GM18498 (cell line): ENCODE data around the gene ESPNL.

Source experiments
- ATAC-seq: cut with Tn5 transposase; IDR thresholded peaks from one replicate; pipeline ENCODE4 v1.9.1; 2021; ENCODE audit warnings: mild to moderate bottlenecking, moderate library complexity; ENCODE audit not compliant: unreplicated experiment

ESPNL gene

DNA sequence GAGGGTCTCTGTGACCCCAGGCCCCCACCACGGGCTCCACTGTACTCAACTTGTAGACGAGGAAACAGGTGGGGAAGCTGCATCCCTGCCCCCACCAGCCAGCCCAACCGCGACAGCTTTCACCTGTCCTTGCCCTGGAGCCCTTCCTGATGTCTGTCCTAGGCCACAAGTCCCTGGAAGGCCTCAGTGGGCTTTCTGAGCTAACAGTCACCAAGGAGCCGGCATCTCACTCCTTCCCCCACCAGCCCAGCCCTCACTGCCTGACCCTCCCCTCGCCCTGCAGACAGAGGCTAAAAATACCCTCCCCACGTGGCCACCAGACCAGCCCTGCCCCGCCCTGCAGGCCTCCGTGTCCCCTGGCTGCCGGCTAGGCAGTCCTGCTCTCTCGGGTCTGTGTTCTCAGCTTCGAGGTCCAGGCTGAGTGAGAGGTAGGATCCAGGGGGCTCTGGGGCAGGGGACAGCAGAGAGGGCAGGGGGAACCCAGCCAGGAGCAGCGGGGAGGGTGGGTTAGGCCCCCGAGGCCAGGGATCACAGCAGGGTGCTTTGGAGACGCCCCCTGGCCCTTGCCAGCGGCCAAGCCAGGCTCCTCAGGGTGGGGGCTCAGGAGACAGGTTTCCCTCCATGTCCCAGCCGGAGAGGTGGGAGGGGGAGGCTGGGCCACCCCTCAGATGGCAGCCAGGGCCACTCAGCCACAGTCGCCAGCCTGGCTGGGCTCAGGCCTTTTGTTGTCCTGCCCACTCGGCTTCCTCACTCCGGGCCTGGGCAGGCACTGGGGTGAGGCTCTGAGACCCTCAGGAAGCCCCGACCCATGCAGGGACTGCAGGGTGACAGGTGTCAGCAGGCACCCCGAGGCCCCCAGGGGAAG, 38.4 kb downstream of the ESPNL start, which contains the start of gene KLHL30:
KLHL30 (plus strand) TSS at position 338 of the 865 bp plus-strand sequence. CDS start 2,087 bp downstream, outside the sequence.
- ATAC-seq: no peak

DNA sequence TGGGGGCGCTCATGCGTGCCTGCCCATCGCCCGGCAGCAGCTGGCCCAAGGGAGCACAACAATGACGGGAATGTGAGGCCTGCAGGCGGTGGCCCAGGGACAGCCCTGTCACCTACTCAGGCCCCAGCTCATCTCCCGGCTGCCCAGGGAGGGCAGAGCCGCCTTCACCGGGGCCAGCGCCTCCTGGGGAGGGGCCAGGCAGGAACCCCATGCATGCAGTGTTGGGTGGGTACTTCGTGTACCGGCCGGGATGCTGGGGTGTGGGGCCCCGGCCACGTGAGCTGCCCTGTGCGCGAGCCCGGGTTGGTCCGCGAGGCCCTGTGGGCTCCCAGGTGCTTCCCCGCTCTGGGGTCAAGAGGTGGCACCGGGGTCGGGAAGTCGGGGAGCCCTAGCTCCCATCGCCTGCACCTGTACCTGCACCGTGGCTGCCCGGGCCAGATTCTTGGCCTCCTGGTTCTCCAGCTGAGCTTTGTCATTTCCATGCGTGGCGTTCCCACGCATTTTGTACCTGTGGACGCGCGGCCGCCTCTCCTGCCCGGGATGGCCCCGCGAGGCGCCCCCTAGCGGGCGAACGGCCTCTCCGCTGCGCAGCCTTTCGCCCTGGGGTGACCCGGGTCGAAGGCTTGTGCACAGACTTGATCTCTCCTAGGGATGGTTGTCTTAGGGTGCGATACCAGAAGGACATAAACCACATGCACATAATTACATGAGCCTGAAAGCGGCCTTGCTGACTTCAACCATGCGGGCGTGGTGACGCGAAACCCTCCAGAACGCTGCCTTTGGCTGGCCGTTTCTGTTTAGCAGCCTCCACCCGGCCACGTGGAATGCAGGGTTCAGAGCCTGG, 39.3 kb downstream of the ESPNL start:
- no peak for ATAC-seq

DNA sequence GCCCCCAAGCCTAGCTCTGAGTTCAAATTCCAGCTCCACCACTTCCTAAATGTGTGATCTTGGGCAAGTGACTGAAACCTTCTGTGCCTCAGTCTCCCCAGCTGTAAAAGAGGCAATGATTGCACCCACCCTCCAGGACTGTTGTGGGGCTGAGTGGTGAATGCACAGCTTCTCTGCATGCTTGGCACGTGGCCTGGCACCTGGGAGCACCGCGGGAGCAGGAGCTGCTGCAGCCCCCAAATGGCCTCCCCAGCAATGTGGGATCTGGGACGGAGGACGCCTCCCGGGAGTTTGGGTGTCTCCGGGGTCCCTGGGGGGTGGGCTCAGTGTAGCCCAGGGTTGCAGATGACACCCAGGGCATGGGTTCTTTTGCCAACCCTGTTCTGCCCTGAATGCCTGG, 39.9 kb downstream of the ESPNL start:
- no peak for ATAC-seq

DNA sequence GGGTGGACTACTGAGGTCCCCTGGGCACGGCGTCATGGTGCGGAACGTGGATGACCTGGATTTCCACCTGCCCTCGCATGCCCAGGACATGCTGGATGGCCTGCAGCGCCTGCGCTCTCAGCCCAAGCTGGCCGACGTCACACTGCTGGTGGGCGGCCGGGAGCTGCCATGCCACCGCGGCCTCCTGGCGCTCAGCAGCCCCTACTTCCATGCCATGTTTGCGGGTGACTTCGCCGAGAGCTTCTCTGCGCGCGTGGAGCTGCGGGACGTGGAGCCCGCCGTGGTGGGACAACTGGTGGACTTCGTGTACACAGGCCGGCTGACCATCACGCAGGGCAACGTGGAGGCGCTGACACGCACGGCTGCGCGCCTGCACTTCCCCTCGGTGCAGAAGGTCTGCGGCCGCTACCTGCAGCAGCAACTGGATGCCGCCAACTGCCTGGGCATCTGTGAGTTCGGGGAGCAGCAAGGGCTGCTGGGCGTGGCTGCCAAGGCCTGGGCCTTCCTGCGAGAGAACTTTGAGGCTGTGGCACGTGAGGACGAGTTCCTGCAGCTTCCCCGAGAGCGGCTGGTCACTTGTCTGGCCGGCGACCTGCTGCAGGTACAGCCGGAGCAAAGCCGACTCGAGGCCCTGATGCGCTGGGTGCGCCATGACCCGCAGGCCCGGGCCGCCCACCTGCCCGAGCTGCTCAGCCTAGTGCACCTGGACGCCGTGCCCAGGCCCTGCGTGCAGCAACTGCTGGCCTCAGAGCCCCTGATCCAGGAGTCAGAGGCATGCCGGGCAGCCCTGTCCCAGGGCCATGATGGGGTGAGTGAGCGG, 40.8 kb downstream of the ESPNL start:
- no peak for ATAC-seq

DNA sequence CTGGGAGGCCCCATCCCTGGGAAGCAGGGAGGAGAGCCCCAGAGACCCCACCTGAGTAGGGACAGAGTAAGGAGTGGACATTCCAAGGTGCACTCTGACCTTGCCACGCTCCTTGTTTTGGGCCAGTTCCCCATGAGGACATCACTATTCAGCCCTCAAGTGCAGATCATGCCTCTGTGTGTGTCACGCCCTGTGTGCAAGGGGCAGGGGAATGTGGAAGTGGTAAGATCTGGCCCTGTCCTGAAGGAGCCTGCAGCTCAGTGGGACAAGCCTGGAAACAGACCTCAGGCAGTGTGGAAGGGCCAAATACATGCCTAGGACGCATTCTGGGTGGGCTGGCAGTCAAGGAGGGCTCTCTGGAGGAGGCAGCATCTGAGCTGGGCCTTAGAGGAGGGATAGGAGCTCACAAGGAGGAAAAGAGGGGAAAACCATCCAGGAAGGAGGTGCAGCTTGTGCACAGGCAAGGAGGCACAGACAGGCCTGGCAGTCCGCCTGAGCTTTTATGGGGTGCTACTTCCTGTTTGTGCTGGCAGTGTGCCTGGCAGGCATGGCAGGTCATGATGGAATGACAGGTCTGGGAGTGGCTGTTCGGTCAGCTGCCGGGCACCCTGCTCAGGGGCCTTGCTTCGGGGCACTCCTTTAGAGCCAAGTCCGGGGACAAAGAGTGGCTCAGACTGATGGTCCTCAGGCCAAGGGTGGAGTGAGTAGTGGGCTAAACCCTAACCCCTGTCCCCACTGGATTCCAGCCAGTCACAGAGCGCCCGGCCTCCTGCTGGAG, 41.6 kb downstream of the ESPNL start:
- ATAC-seq: no peak

DNA sequence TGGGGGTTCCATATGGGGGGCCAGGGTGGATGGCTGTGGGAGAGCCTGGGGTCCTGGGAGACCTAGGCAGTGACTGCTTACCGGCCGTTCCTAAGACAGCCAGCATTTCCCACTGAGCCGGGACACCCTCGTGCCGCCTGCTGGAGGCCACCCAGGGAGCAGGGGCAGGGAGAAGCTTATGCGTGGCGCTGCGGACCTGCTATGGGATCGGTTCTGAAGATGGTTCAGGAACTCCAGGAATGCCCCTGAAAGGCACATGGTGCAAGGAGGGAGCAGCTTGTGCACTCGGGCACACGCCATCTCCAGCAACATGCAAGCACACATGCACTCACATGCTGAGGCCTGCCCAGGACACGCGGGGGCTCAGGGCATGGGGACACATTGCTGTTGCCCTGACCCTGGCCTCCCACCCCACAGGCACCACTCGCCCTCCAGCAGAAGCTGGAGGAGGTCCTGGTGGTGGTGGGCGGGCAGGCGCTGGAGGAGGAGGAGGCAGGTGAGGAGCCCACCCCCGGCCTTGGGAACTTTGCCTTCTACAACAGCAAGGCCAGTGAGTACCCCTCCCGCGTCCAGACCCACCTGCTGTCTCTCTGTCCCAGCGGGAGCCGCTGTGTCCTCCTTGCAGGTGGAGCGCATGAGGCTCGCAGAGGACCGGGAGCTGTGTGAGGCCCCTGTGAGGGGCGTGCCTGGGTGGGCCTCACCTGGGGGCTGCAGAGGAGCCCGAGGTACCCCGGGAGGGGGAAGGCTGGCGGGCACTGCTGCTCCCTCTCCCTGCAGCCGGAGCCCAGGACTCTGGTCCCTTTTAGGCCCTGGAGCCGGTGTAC, 42.5 kb downstream of the ESPNL start:
- no peak for ATAC-seq

DNA sequence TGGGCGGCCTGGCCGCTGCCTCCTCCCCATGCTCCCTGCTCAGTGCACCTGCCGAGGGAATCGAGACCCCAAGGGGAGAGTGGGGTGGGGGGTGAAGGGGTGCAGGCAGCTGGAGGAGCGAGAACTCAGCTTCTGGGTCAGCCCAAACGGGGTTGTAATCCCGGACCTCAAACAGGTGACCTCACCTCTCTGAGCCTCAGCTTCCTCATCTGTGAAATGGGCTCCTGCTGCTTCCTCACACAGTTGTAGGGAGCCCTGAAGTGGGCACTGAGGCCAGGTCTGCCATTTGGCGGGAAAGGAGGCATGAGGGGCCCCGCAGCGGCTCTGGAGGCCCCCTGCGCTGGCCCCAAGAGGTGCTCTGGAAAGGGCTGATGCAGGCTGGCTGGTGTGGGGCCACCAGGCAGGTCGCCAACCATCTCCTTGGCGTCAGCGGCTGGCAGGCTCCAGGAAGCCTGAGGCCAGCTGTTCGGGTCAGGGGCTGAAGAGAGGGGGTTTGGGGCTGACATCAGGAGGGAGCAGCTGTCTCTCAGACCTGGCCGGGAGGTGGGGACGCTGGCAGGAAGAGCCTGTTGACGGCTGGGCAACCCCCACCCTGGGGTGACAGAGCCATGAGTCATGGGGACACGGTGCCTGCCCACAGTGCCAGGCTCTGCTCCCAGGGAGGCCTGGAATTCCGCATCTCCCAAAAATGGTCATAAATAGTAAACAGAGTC, 43.3 kb downstream of the ESPNL start:
- no peak for ATAC-seq

DNA sequence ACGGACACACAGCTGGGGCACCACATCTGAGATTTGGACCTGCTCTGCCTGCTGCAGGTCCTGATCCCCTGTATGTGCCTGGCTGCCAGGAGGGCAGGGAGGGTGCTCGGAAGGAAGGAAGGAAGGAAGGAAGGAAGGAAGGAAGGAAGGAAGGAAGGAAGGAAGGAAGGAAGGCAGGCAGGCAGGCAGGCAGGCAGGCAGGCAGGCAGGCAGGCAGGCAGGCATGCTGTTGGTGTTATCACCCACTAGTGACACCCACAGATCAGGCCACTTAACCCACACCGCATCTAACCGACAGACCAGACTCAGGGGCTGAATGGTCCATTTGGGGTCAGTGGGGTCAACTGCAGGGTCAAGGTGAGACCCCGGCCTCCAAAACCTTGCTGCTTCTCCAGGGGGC, 44.1 kb downstream of the ESPNL start:
- ATAC-seq: no peak

DNA sequence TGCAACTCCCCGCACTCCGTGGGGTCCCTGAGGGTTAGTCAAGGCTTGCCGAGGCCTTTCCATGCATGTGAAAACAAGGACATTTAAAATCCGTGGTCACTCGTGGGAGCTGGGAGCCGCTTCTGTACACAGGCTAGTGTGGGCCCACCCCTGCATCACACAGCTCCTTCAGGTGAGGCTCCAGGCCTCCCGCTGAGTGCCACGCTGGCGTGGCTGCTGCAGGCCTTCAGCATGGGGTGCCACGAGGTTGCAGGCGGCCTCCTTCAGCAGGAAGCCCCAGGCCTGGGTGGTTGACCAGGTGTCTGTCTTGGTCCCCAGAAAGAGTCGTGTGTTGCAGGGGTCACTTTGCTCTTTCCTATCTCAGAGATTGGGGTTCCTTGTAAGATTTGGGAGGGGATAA, 44.9 kb downstream of the ESPNL start:
- ATAC-seq: no peak

DNA sequence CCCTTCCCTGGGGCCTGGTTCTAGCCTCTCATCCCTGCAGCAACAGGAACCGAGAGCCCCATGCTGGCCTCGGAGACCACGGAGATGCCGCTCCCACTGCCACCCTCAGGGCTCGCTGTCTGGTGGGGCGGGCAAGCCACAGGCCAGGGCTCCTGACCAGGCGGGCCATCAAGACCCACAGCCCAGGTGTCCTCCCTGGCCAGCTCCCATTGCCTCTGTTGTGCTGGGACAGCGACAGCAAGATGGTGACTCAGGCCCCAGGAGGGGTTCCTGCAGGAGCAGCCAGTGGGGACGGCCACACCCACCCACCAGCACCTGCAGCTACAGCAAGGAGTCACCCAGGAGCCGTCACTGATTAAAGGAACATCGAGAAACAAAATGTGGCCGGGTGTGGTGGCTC, 45.7 kb downstream of the ESPNL start:
- ATAC-seq: no peak

DNA sequence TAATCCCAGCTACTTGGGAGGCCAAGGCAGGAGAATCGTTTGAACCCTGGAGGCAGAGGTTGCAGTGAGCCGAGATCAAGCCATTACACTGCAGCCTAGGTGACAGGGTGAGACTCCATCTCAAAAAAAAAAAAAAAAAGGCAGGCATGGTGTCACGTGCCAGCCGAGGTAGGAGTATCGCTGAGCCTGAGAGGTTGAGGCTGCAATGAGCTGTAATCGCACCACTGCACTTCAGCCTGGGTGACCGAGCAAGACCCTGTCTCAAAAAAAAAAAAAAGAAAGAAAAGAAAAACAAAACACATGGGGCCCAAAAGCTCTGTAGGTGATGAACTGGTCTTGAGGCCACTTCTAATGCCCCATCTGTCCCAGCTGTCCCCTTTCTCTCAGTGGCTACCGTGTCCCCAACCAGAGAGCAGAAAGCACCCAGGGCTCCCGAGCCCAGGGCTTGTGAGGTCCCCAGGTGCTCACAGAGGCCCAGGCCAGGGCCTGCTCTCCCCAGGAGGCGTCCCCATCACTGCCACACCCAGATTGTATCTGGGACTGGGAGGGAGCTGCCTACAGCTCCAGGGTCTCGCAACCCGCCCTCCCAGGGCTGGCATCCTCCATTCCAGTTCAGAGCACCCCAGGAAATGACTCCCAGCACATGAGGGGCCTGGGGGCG, 46.9 kb downstream of the ESPNL start:
- no peak for ATAC-seq

DNA sequence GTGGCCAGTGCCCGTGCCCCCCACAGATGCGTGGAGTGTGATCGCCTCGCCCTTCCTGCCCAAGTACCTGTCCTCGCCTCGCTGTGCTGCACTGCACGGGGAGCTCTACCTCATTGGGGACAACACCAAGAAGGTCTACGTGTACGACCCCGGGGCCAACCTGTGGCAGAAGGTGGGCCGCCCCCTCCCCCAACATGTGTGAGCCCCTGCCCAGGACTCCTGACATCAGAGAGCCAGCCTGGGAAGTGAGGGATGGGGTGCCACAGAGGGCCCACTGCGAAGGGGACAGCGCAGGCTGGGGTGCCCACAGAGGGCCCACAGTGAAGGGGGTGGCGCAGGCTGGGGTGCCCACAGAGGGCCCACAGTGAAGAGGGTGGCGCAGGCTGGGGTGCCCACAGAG, 48.8 kb downstream of the ESPNL start:
- ATAC-seq: no peak

DNA sequence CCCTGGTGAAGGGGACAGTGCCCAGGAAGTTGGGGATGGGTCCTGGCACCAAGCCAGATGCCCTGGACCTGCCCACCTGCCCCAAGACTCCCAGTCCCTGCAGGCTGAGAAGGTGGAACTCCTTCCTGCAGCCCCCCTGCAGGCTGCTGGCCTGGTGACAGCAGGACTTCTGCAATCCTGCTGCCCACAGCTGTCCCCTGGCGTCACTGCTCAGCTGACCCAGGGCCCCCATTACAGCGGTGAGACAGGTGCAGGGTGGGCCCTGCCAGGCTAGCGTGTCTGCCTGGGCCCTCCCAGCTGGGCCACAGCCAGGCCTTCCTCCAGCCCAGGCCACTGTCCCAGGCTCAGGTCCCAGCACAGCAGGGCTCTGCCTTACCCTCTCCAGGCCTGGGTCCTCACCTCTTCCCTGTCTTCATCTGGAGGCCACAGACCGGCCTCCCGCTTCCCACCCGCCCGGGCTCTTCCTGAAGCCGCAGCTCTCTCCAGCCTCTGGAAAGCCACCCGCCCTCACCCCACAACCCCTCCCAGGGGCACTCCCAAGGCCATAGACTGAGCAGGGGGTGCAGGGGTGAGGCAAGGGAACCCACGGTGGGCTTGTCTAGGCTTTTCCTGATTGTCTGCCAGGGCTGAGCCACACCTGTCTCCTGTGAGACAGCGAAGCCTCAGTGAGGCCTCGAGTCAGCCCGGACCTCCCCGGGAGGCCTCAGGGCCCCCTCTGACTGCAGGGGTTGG, 49.9 kb downstream of the ESPNL start:
- no peak for ATAC-seq

DNA sequence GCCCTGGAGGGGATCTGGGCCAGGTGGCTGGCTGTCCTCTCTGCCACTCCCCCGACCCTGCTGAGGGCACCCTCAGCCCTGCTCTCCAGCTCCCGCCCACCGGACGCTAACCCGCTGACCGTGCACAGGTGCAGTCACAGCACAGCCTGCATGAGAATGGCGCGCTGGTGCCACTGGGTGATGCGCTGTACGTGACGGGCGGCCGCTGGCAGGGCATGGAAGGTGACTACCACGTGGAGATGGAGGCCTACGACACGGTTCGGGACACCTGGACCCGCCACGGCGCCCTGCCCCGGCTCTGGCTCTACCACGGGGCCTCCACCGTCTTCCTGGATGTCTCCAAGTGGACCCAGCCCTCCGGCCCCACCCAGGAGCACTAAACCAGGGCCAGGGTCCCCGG, 50.5 kb downstream of the ESPNL start:
- ATAC-seq: no peak

DNA sequence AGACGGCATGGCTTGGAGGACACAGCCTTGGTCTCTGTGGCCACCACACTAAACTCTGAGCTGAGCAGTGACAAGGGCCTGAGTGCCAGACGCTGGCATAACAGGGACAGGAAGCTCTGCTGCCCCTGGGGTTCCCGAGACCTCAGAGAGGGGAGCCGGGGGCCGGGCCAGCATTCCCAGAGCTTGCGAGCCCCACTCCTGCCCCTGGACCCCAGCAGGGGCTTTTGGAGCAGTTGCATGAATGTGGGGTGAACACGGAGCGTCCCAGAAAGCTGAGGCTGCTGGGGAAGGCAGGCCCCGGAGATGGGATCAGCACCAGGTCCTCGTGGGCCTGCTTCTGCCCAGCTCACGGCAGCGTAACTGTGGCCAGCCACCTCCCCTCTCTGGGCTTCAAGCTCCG, 51.1 kb downstream of the ESPNL start:
- ATAC-seq: no peak

DNA sequence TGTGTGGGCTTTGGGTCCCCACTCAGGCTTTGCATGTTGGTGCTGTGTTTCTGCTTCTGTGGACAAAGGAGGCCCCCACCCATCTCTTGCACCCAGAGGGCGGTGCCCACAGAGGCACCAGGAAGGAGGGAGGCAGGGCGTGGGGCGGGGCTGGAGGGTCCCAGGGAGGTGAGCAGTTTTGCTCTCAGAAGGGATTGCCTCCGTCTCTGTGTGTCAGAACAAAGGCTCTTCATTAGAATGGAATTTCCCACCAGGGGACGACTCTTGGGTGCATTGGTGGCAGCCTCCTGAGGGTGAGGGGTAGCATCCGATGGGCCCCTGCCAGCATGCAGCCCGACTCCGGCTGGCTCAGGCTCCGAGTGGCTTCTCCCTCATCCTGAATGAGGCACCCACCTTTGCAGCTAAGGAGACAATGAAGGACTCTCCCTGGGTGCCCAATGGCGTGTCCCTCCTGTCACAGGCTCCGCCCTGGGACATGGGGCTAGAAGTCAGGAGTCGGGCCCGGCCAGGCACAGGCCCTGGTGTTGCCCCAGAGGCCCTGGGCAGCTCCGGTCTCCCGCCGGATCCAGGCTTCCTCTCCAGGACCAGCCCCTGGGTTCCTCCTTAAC, 51.6 kb downstream of the ESPNL start:
- ATAC-seq: no peak
